HL-60 (cell line): ENCODE measurements around the gene PDE4B.

Experiments
- DNase-seq, 2 experiments: peaks; one replicate each; pipeline ENCODE4 v3.0.0-alpha.2; 2010 to 2020; ENCODE audit warnings: low read depth in 1 of 2, low spot score in 1 of 2
- H3K27ac ChIP-seq: fragments of 250-450 bp; sonication (Bioruptor Pico); replicated peaks from 2 replicates; pipeline ENCODE4 v1.5.1; 2020; ENCODE audit warnings: mild to moderate bottlenecking, moderate library complexity
- H3K27me3 ChIP-seq: fragments of 250-450 bp; sonication (Bioruptor Pico); 2 replicates; pipeline ENCODE4 v1.5.1; 2021; ENCODE audit warnings: mild to moderate bottlenecking, moderate library complexity; ENCODE audit not compliant: insufficient read depth, poor library complexity, severe bottlenecking
- H3K4me3 ChIP-seq: replicated peaks from 2 replicates; pipeline ENCODE4 v1.5.1; 2011; ENCODE audit warnings: mild to moderate bottlenecking, control low read depth, low read length; ENCODE audit not compliant: insufficient read depth
- CTCF ChIP-seq: IDR thresholded peaks from one replicate; pipeline ENCODE4 v1.5.1; 2011; ENCODE audit warnings: low read length, control low read depth, inconsistent platforms; ENCODE audit not compliant: insufficient read depth
- GABPA ChIP-seq: IDR thresholded peaks from 2 replicates; pipeline ENCODE4 v1.6.1; 2012; ENCODE audit warnings: low read depth
- POLR2AphosphoS5 ChIP-seq: IDR thresholded peaks from 2 replicates; pipeline ENCODE4 v1.6.1; 2012; ENCODE audit warnings: low read depth
- SPI1 ChIP-seq: IDR thresholded peaks from 2 replicates; pipeline ENCODE4 v1.6.1; 2012; ENCODE audit warnings: low read depth, mild to moderate bottlenecking, borderline replicate concordance
- TF ChIP-seq, protein P1 (sequence below): IDR thresholded peaks from 2 replicates; pipeline ENCODE4 v1.6.1; 2012; ENCODE audit warnings: low read depth; ENCODE audit not compliant: insufficient replicate concordance

The PDE4B gene

DNA sequence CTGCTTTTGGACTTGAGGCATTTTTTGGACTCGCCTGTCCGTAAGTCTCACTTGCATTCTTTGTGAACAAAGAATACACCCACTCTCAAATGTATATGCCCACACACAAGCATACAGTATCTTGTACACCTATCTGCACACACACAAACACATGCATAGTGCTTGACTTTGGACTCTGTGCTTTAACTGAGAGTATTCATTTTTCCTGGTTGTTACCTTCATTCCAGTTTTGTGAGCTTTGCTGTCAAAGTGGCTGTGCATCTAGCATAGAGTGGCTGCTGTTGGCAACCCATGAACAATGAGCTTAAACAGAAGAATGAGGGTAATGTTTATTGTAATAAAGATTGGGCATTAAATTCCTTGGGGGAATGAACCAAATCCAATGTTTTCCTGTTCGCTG is 199.0 kb downstream of the PDE4B start:
- no peak for DNase-seq
- TF ChIP-seq CTCF (no peak), POLR2AphosphoS5 (no peak), SPI1 (no peak), GABPA (no peak)
- TF ChIP-seq, protein P1, sequence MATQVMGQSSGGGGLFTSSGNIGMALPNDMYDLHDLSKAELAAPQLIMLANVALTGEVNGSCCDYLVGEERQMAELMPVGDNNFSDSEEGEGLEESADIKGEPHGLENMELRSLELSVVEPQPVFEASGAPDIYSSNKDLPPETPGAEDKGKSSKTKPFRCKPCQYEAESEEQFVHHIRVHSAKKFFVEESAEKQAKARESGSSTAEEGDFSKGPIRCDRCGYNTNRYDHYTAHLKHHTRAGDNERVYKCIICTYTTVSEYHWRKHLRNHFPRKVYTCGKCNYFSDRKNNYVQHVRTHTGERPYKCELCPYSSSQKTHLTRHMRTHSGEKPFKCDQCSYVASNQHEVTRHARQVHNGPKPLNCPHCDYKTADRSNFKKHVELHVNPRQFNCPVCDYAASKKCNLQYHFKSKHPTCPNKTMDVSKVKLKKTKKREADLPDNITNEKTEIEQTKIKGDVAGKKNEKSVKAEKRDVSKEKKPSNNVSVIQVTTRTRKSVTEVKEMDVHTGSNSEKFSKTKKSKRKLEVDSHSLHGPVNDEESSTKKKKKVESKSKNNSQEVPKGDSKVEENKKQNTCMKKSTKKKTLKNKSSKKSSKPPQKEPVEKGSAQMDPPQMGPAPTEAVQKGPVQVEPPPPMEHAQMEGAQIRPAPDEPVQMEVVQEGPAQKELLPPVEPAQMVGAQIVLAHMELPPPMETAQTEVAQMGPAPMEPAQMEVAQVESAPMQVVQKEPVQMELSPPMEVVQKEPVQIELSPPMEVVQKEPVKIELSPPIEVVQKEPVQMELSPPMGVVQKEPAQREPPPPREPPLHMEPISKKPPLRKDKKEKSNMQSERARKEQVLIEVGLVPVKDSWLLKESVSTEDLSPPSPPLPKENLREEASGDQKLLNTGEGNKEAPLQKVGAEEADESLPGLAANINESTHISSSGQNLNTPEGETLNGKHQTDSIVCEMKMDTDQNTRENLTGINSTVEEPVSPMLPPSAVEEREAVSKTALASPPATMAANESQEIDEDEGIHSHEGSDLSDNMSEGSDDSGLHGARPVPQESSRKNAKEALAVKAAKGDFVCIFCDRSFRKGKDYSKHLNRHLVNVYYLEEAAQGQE: no peak
- Histone ChIP-seq H3K27me3 (no peaks in the 10 kb centered on the region), H3K27ac (no peak overlapping the region), H3K4me3 (no peak overlapping the region)

GRCh38 chr1:65992165-65992821 is 199.6 kb downstream of the PDE4B start:
- no peaks in the 10 kb centered on the region for H3K27me3 ChIP-seq
- no peak for DNase-seq
- H3K4me3 ChIP-seq: no peak overlapping the region
- TF ChIP-seq, protein P1: no peak
- no peak for TF ChIP-seq SPI1
- no peak for TF ChIP-seq CTCF
- no peak for TF ChIP-seq POLR2AphosphoS5
- TF ChIP-seq GABPA: no peak
- no peak overlapping the region for H3K27ac ChIP-seq

- H3K27ac ChIP-seq: no peak overlapping the region
- no peak for TF ChIP-seq SPI1
- no peak for TF ChIP-seq CTCF
- TF ChIP-seq, protein P1: no peak
- no peak for TF ChIP-seq GABPA
- no peak for TF ChIP-seq POLR2AphosphoS5
- DNase-seq: no peak
- H3K4me3 ChIP-seq: no peak overlapping the region
- H3K27me3 ChIP-seq: peaks cover 2% of the 10 kb centered on the region
Measured at GRCh38 chr1:65992831-65993271, 200.2 kb downstream of the PDE4B start.
